Neural progenitor cell (in vitro differentiated cells): ENCODE data around the gene USP15. TPM values are rescaled to one million over a fixed set of nuclear protein-coding genes. Genes with fewer than 3 reads are reported as not detected.

Experiments
- DNase-seq: peaks from one replicate; pipeline ENCODE4 v3.0.0-alpha.2; 2016; ENCODE audit warnings: low spot score
- H2AFZ ChIP-seq: fragments of 200-600 bp; sonication (generic); replicated peaks from 2 replicates; pipeline ENCODE4 v1.6.1; 2016; ENCODE audit warnings: antibody characterized with exemption
- H3F3A ChIP-seq: fragments of 200-600 bp; sonication (generic); 2 replicates; pipeline ENCODE4 v1.6.1; 2016; ENCODE audit warnings: antibody characterized with exemption, low read depth
- H3K27ac ChIP-seq: fragments of 200-600 bp; sonication (generic); 2 replicates; pipeline ENCODE4 v1.5.1; 2016; ENCODE audit warnings: mild to moderate bottlenecking
- H3K27me3 ChIP-seq: fragments of 200-600 bp; sonication (generic); 2 replicates; pipeline ENCODE4 v1.6.1; 2016; ENCODE audit warnings: mild to moderate bottlenecking, moderate library complexity
- H3K36me3 ChIP-seq: fragments of 200-600 bp; sonication (generic); 2 replicates; pipeline ENCODE4 v1.5.1; 2016
- H3K4me1 ChIP-seq: fragments of 200-600 bp; sonication (generic); 2 replicates; pipeline ENCODE4 v1.6.1; 2016; ENCODE audit warnings: mixed run types
- H3K4me2 ChIP-seq: fragments of 200-600 bp; sonication (generic); 2 replicates; pipeline ENCODE4 v1.6.1; 2016
- H3K4me3 ChIP-seq: fragments of 200-600 bp; sonication (generic); 2 replicates; pipeline ENCODE4 v1.5.1; 2016
- H3K79me2 ChIP-seq: fragments of 200-600 bp; sonication (generic); 2 replicates; pipeline ENCODE4 v1.6.1; 2016; ENCODE audit warnings: low read depth
- H3K9ac ChIP-seq: fragments of 200-600 bp; sonication (generic); 2 replicates; pipeline ENCODE4 v1.6.1; 2016
- H3K9me3 ChIP-seq: fragments of 200-600 bp; sonication (generic); 2 replicates; pipeline ENCODE4 v1.5.1; 2016; ENCODE audit warnings: low read depth
- H4K20me1 ChIP-seq: fragments of 200-600 bp; sonication (generic); 2 replicates; pipeline ENCODE4 v1.6.1; 2016; ENCODE audit warnings: low read depth
- H3K27ac Mint-ChIP-seq: 3 replicates; pipeline ENCODE4 v1.8.0; 2021; ENCODE audit warnings: mixed read lengths
- H3K27me3 Mint-ChIP-seq: 2 replicates; pipeline ENCODE4 v1.8.0; 2022; ENCODE audit warnings: low read depth, mild to moderate bottlenecking, inconsistent platforms, moderate library complexity, mixed read lengths; ENCODE audit not compliant: insufficient read depth
- H3K36me3 Mint-ChIP-seq: 3 replicates; pipeline ENCODE4 v1.8.0; 2021; ENCODE audit warnings: mixed read lengths
- H3K4me1 Mint-ChIP-seq: 3 replicates; pipeline ENCODE4 v1.8.0; 2021; ENCODE audit warnings: mixed read lengths
- H3K4me3 Mint-ChIP-seq: 3 replicates; pipeline ENCODE4 v1.8.0; 2021; ENCODE audit warnings: mild to moderate bottlenecking, moderate library complexity, mixed read lengths
- H3K9me3 Mint-ChIP-seq: 3 replicates; pipeline ENCODE4 v1.8.0; 2020; ENCODE audit warnings: mixed read lengths
- EZH2 ChIP-seq: fragments of 200-600 bp; sonication (generic); IDR thresholded peaks from 2 replicates; pipeline ENCODE4 v1.6.1; 2017; ENCODE audit warnings: antibody characterized with exemption, mild to moderate bottlenecking, moderate library complexity
- EZH2phosphoT487 ChIP-seq: fragments of 200-600 bp; sonication (generic); IDR thresholded peaks from 2 replicates; pipeline ENCODE4 v1.6.1; 2017; ENCODE audit warnings: antibody characterized with exemption
- total RNA-seq: library from RNA; depleted of rRNA; stranded (reverse); fragments of >200 nt; gene quantifications from 2 replicates; pipeline ENCODE4 v1.2.3, GENCODE V29; 2015; ENCODE audit warnings: low replicate concordance
- TF ChIP-seq, protein P1 (sequence below): fragments of 200-600 bp; sonication (generic); IDR thresholded peaks from 2 replicates; pipeline ENCODE4 v1.5.1; 2017; ENCODE audit warnings: antibody characterized with exemption, mild to moderate bottlenecking

Gene USP15
- total RNA-seq, 1 donor from 2014 or later, result 36.0 TPM

GRCh38 chr12:62345667-62346066 lies 85.5 kb downstream of the USP15 start:
- peaks cover 16% of the 10 kb centered on the region for H3K9me3 Mint-ChIP-seq
- H3K27ac Mint-ChIP-seq, result no peak overlapping the region
- Histone ChIP-seq H3F3A (peaks cover 7% of the 10 kb centered on the region), H3K9me3 (no peaks in the 10 kb centered on the region), H3K27me3 (no peaks in the 10 kb centered on the region), H3K36me3 (no peaks in the 10 kb centered on the region), H3K79me2 (no peaks in the 10 kb centered on the region), H3K9ac (no peak overlapping the region), H4K20me1 (no peaks in the 10 kb centered on the region), H3K4me1 (no peaks in the 10 kb centered on the region), H2AFZ (no peak overlapping the region), H3K4me2 (no peak overlapping the region), H3K4me3 (no peak overlapping the region), H3K27ac (no peak overlapping the region)
- TF ChIP-seq, protein P1, sequence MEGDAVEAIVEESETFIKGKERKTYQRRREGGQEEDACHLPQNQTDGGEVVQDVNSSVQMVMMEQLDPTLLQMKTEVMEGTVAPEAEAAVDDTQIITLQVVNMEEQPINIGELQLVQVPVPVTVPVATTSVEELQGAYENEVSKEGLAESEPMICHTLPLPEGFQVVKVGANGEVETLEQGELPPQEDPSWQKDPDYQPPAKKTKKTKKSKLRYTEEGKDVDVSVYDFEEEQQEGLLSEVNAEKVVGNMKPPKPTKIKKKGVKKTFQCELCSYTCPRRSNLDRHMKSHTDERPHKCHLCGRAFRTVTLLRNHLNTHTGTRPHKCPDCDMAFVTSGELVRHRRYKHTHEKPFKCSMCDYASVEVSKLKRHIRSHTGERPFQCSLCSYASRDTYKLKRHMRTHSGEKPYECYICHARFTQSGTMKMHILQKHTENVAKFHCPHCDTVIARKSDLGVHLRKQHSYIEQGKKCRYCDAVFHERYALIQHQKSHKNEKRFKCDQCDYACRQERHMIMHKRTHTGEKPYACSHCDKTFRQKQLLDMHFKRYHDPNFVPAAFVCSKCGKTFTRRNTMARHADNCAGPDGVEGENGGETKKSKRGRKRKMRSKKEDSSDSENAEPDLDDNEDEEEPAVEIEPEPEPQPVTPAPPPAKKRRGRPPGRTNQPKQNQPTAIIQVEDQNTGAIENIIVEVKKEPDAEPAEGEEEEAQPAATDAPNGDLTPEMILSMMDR, result no peak
- TF ChIP-seq EZH2phosphoT487 (no peak), EZH2 (no peak)
- no peak overlapping the region for H3K4me3 Mint-ChIP-seq
- DNase-seq, result no peak
- peaks cover 5% of the 10 kb centered on the region for H3K4me1 Mint-ChIP-seq
- peaks cover 4% of the 10 kb centered on the region for H3K27me3 Mint-ChIP-seq
- H3K36me3 Mint-ChIP-seq, result peaks cover 25% of the 10 kb centered on the region

DNA sequence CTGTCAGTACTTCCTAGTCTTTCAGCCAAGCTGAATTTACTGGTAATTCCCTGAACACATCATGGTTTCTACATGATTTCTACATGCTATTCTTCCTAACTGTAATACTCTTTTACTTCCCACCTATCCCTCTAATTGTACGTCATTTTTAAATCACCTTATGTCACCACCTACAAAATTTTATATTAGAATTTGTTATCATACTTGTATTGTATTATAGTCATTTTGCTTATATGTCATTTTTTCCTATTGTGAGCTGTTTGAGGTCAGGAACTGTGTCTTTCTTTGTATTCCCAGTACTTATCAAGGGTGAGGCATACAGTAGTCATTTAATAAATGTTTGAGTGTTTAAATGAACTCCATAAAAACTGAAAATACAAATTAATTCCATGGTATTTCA lies 86.6 kb downstream of the USP15 start:
- peaks cover 5% of the 10 kb centered on the region for H3K4me1 Mint-ChIP-seq
- H3K4me3 Mint-ChIP-seq, result no peak overlapping the region
- peaks cover 4% of the 10 kb centered on the region for H3K27me3 Mint-ChIP-seq
- Histone ChIP-seq H2AFZ (no peak overlapping the region), H3K4me3 (no peak overlapping the region), H3K4me1 (no peaks in the 10 kb centered on the region), H3K27ac (no peak overlapping the region), H3K9ac (no peak overlapping the region), H4K20me1 (no peaks in the 10 kb centered on the region), H3K36me3 (no peaks in the 10 kb centered on the region), H3K9me3 (no peaks in the 10 kb centered on the region), H3K79me2 (no peaks in the 10 kb centered on the region), H3K27me3 (no peaks in the 10 kb centered on the region), H3F3A (peaks cover 14% of the 10 kb centered on the region), H3K4me2 (no peak overlapping the region)
- H3K27ac Mint-ChIP-seq, result no peak overlapping the region
- DNase-seq, result no peak
- peaks cover 21% of the 10 kb centered on the region for H3K36me3 Mint-ChIP-seq
- no peak for TF ChIP-seq EZH2phosphoT487
- TF ChIP-seq EZH2, result no peak
- TF ChIP-seq, protein P1, result no peak
- peaks cover 12% of the 10 kb centered on the region for H3K9me3 Mint-ChIP-seq

DNA sequence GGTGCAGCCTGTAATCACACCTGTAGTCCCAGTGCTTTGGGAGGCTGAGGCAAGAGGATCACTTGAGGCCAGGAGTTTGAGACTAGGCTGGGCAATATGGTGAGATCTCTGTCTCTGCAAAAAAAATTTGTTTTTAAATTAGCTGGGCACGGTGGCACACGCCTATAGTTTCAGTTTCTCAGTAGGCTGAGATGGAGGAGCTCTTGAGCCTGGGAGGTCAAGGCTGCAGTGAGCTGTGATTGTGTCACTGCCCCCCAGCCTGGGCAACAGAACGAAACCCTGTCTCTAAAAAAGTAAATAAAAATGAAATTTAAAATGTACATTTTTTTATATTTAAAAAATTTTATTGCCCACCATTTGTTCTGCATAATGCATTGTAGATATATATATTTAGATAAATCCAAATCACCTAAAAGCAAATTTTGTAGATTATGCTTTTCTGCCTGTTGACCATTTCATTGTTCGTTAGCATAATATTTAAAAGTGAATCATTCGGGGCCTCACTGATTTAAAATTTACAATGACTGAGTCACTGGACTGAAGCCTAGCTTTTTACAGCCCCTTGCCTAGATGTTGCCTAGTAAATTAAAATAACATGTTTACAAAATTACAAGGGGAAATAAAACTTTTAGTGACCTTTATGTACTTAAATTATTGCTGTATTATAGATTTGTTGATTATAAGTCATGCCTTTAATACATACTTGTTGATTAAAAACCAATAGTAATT lies 87.9 kb downstream of the USP15 start:
- no peak overlapping the region for H3K4me3 Mint-ChIP-seq
- peaks cover 5% of the 10 kb centered on the region for H3K4me1 Mint-ChIP-seq
- DNase-seq, result no peak
- H3K9me3 Mint-ChIP-seq, result peaks cover 10% of the 10 kb centered on the region
- Histone ChIP-seq H4K20me1 (no peaks in the 10 kb centered on the region), H3K79me2 (no peaks in the 10 kb centered on the region), H3F3A (peaks cover 21% of the 10 kb centered on the region), H3K27me3 (no peaks in the 10 kb centered on the region), H3K9ac (no peak overlapping the region), H3K4me3 (no peak overlapping the region), H3K36me3 (no peaks in the 10 kb centered on the region), H3K27ac (no peak overlapping the region), H3K4me1 (no peaks in the 10 kb centered on the region), H2AFZ (no peak overlapping the region), H3K4me2 (no peak overlapping the region), H3K9me3 (no peaks in the 10 kb centered on the region)
- no peak for TF ChIP-seq EZH2
- TF ChIP-seq, protein P1, result no peak
- no peak for TF ChIP-seq EZH2phosphoT487
- H3K27ac Mint-ChIP-seq, result no peak overlapping the region
- peaks cover 4% of the 10 kb centered on the region for H3K27me3 Mint-ChIP-seq
- peaks cover 18% of the 10 kb centered on the region for H3K36me3 Mint-ChIP-seq
